ENCODE measurements around the gene PCDH12.

PCDH12 gene

DNA sequence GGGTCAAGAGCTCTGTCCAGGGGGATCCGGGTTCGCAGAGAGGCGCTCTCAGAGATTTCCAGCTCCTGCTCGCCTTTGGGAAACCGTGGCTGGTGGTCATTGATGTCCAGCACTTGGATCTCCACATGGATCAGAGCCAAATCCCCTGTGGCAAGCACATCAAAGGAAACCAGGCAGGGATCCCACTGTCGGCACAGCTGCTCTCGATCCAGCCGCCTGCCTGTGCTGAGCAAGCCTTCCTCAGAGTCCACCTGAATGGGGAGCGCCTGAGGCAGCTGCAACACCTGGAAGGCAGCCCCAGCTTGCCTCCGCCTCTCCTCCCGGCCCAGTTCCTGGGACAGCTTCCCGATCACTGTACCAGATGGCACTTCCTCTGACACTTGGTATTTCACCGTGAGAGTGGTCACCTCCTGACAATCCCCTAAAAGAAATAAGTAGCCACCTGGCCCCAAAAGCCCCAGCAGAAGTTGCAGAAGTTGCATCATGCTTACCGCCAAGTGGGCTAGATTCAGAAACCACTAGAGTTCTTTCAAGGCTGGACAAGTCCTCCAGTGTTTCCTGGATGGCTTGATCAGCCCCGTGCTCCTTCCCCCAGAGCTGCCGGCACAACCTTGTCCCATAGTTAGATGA is 520 bp downstream of the PCDH12 start:
- Histone ChIP-seq H3K9ac (ENCODE audit: low read length) (no peak overlapping the region), H3K27me3 (replicated peaks; ENCODE audit: insufficient read depth, low read length) (no peaks in the 10 kb centered on the region), H4K20me1 (ENCODE audit: insufficient read depth, low read length) (no peaks in the 10 kb centered on the region), H3K36me3 (replicated peaks; ENCODE audit: insufficient read depth, low read length) (no peaks in the 10 kb centered on the region), H3K9me2 (replicated peaks; ENCODE audit: insufficient read depth, low read length) (no peaks in the 10 kb centered on the region), H3K4me3 (ENCODE audit: low read length) (no peak overlapping the region), H3K9me3 (replicated peaks; ENCODE audit: insufficient read depth, low read length) (no peaks in the 10 kb centered on the region), H2AFZ (ENCODE audit: low read length) (0 out of 2 replicates have a peak overlapping the region, but pooled peaks have one; percentile 11), H3K27ac (ENCODE audit: low read length) (no peak overlapping the region), H3K4me1 (ENCODE audit: low read length) (peaks cover 35% of the 10 kb centered on the region), H3K4me2 (ENCODE audit: low read depth, low read length) (peak overlapping the region; percentile 51; the same call in 1 of the 2 replicates), H3F3A (ENCODE audit: insufficient read depth, low read length) (no peaks in the 10 kb centered on the region), H3K79me2 (ENCODE audit: low read length) (no peaks in the 10 kb centered on the region)
- DNase-seq, result no peak
- TF ChIP-seq EZH2phosphoT487 (IDR thresholded peaks at IDR 0.05; ENCODE audit: low read length) (no peak), EZH2 (optimal IDR thresholded peaks at IDR 0.05; ENCODE audit: low read depth, low read length) (no peak)
- TF ChIP-seq, protein P1, sequence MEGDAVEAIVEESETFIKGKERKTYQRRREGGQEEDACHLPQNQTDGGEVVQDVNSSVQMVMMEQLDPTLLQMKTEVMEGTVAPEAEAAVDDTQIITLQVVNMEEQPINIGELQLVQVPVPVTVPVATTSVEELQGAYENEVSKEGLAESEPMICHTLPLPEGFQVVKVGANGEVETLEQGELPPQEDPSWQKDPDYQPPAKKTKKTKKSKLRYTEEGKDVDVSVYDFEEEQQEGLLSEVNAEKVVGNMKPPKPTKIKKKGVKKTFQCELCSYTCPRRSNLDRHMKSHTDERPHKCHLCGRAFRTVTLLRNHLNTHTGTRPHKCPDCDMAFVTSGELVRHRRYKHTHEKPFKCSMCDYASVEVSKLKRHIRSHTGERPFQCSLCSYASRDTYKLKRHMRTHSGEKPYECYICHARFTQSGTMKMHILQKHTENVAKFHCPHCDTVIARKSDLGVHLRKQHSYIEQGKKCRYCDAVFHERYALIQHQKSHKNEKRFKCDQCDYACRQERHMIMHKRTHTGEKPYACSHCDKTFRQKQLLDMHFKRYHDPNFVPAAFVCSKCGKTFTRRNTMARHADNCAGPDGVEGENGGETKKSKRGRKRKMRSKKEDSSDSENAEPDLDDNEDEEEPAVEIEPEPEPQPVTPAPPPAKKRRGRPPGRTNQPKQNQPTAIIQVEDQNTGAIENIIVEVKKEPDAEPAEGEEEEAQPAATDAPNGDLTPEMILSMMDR (IDR thresholded peaks at IDR 0.05; ENCODE audit: low read length), result no peak

GRCh38 chr5:141954194-141954593 is 3.8 kb downstream of the PCDH12 start:
- no peaks in the 10 kb centered on the region for H4K20me1 ChIP-seq (ENCODE audit: insufficient read depth, low read length)
- H3K4me3 ChIP-seq (ENCODE audit: low read length), result no peak overlapping the region
- no peaks in the 10 kb centered on the region for H3K79me2 ChIP-seq (ENCODE audit: low read length)
- peaks cover 16% of the 10 kb centered on the region for H3K4me1 ChIP-seq (ENCODE audit: low read length)
- no peak overlapping the region for H3K27ac ChIP-seq (ENCODE audit: low read length)
- H3K9ac ChIP-seq (ENCODE audit: low read length), result no peak overlapping the region
- no peaks in the 10 kb centered on the region for H3K27me3 ChIP-seq (replicated peaks; ENCODE audit: insufficient read depth, low read length)
- H3K9me3 ChIP-seq (replicated peaks; ENCODE audit: insufficient read depth, low read length), result no peaks in the 10 kb centered on the region
- H3K36me3 ChIP-seq (replicated peaks; ENCODE audit: insufficient read depth, low read length), result no peaks in the 10 kb centered on the region
- H3K9me2 ChIP-seq (replicated peaks; ENCODE audit: insufficient read depth, low read length), result no peaks in the 10 kb centered on the region
- no peak overlapping the region for H2AFZ ChIP-seq (ENCODE audit: low read length)
- no peak for DNase-seq
- H3F3A ChIP-seq (ENCODE audit: insufficient read depth, low read length), result no peaks in the 10 kb centered on the region
- no peak overlapping the region for H3K4me2 ChIP-seq (ENCODE audit: low read depth, low read length)
- TF ChIP-seq, protein P1 (IDR thresholded peaks at IDR 0.05; ENCODE audit: low read length), result no peak
- no peak for TF ChIP-seq EZH2 (optimal IDR thresholded peaks at IDR 0.05; ENCODE audit: low read depth, low read length)
- no peak for TF ChIP-seq EZH2phosphoT487 (IDR thresholded peaks at IDR 0.05; ENCODE audit: low read length)

- Histone ChIP-seq H3F3A (ENCODE audit: insufficient read depth, low read length) (no peaks in the 10 kb centered on the region), H3K4me2 (ENCODE audit: low read depth, low read length) (no peak overlapping the region), H4K20me1 (ENCODE audit: insufficient read depth, low read length) (no peaks in the 10 kb centered on the region), H3K9me2 (replicated peaks; ENCODE audit: insufficient read depth, low read length) (no peaks in the 10 kb centered on the region), H3K9me3 (replicated peaks; ENCODE audit: insufficient read depth, low read length) (no peaks in the 10 kb centered on the region), H3K27me3 (replicated peaks; ENCODE audit: insufficient read depth, low read length) (no peaks in the 10 kb centered on the region), H3K79me2 (ENCODE audit: low read length) (no peaks in the 10 kb centered on the region), H2AFZ (ENCODE audit: low read length) (no peak overlapping the region), H3K4me3 (ENCODE audit: low read length) (no peak overlapping the region), H3K4me1 (ENCODE audit: low read length) (no peaks in the 10 kb centered on the region), H3K27ac (ENCODE audit: low read length) (no peak overlapping the region), H3K36me3 (replicated peaks; ENCODE audit: insufficient read depth, low read length) (no peaks in the 10 kb centered on the region), H3K9ac (ENCODE audit: low read length) (no peak overlapping the region)
- no peak for DNase-seq
- TF ChIP-seq, protein P1 (IDR thresholded peaks at IDR 0.05; ENCODE audit: low read length), result no peak
- no peak for TF ChIP-seq EZH2phosphoT487 (IDR thresholded peaks at IDR 0.05; ENCODE audit: low read length)
- no peak for TF ChIP-seq EZH2 (optimal IDR thresholded peaks at IDR 0.05; ENCODE audit: low read depth, low read length)
Measured at GRCh38 chr5:141952020-141952419, 6.0 kb downstream of the PCDH12 start.

Measured in MM.1S (cell line).